HG03135 (cell line): Measurements from ENCODE around the gene MYBPC2.

Source experiments
- ATAC-seq: cut with Tn5 transposase; IDR thresholded peaks from one replicate; pipeline ENCODE4 v1.9.1; 2021; ENCODE audit warnings: mild to moderate bottlenecking, moderate library complexity; ENCODE audit not compliant: unreplicated experiment

MYBPC2 gene

DNA sequence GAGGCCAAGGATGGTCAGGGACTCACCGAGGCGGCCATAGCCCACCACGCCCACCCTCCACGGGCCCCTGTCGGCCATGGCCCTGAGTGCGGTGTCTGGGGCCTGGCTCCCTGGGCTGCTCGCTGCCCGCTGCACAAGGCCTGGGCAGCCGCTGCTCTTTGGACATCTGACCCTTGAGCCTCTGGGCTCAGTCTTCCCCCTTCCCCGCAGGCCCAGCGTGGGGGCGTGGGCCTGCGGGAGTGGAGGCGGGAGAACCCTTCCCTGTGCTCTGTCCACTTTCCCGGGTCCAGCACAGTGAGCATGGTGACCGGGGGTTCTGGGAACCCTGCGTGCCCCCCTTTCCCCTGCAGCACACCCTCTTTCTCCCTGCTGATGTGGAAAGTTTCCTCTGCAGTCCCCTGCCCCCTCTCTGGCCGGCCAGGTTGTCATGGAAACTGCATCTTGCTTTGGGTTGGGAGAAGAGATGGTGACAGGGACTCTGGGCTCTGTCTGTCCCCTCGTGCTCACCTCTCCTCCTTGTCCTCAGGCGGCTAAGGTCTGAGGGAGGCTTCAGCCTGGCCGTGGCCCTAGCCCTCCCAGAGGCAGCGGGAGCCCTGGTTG lies 81.2 kb downstream of the MYBPC2 start, which contains the start of gene ASPDH:
TSS of gene ASPDH (minus strand) at position 168 of the 600 bp plus-strand sequence. CDS start at position 78, 90 bp downstream.
- no peak for ATAC-seq

DNA sequence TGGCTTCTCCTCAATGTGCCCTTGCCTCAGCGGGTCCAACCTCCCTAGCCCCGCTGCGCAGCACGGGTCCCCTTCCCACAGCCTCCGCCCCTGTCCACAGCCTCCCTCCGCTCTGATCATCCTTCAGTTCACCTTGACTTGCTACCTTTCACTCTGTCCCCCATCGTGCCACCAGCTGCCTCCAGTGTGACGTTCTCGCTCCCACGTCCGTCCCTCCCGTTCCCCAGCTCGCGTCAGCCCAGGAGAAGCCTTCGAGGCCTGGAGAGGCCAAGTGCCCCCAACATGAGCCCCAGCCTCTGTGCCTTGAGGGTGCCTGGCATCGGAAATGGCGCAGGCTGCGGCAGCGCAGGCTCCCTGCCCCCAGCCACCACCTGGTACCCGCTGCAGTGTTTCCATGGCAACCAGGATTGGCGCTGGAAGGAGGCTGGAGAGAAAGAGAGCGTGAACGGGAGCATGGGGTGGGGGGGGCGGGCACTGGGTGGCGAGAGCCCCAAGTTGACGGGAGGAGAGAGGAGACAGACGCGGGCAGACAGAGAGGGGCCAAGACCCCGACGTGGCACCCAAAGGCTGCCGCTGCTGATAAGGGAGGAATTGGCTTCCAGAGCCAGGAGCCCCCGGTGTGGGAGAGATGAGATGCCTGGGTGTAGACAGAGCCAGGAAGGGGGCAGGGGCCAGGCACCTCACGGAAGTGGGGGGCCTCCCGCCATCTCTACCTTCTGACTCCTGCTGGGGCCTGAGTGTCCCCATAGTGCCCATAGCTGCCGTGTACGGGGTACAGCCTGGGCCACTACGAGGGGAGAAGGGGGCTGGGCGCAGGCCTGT lies 81.9 kb downstream of the MYBPC2 start:
- ATAC-seq: no peak

DNA sequence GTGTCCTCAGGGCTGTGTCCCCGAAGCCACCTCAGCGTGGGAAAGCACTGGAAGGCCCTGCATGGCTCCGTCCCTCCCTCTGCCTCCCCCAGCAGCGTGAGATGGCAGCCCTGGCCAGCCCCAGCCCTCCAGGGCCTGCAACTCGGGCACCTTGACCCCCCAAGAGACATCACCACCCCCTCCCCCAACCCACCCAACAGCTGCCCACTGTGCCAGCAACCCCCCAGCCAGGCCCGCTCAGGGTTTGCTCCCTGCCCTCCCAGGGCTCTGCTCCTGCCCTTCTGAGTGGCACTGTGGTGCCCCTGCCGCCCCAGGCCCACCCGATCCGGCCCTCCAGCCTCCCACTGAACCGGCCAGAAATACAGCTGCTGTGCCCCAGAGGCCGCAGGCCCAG lies 82.5 kb downstream of the MYBPC2 start:
- ATAC-seq: no peak
